GM18867 (cell line): ENCODE results near the gene INSYN1.
"Not testable (repeated sequence)": the region's sequence is repeated elsewhere in the genome, so short reads cannot be mapped to it uniquely, and the experiment has no call there.

ENCODE experiments used
- ATAC-seq: cut with Tn5 transposase; IDR thresholded peaks from one replicate; pipeline ENCODE4 v1.9.1; 2021; ENCODE audit warnings: mild to moderate bottlenecking, moderate library complexity; ENCODE audit not compliant: unreplicated experiment

INSYN1 gene

GRCh38 chr15:73753250-73754130 lies at the start of gene INSYN1:
Gene INSYN1, minus strand, starts transcription at chr15:73753351. Its CDS starts 2,221 bp downstream, at chr15:73751130.
- no peak for ATAC-seq

GRCh38 chr15:73802431-73803041 lies 49.4 kb upstream of the INSYN1 start:
- no peak for ATAC-seq

GRCh38 chr15:73800662-73801345 lies 47.7 kb upstream of the INSYN1 start:
- no peak for ATAC-seq

GRCh38 chr15:73799466-73799865 lies 46.3 kb upstream of the INSYN1 start:
- ATAC-seq = no peak

- ATAC-seq = no peak
Observed at GRCh38 chr15:73797366-73798158, 44.4 kb upstream of the INSYN1 start.

- no peak for ATAC-seq
Observed at GRCh38 chr15:73796331-73796831, 43.2 kb upstream of the INSYN1 start.

GRCh38 chr15:73794443-73795133 lies 41.4 kb upstream of the INSYN1 start:
- ATAC-seq = no peak

GRCh38 chr15:73792899-73793541 lies 39.9 kb upstream of the INSYN1 start:
- ATAC-seq = not testable (repeated sequence)

GRCh38 chr15:73792415-73792814 lies 39.3 kb upstream of the INSYN1 start:
- no peak for ATAC-seq

GRCh38 chr15:73789521-73790240 lies 36.5 kb upstream of the INSYN1 start:
- no peak for ATAC-seq

- ATAC-seq = no peak
Observed at GRCh38 chr15:73787621-73788020, 34.5 kb upstream of the INSYN1 start.

- no peak for ATAC-seq
Observed at GRCh38 chr15:73786538-73786937, 33.4 kb upstream of the INSYN1 start.

GRCh38 chr15:73785256-73786014 lies 32.3 kb upstream of the INSYN1 start:
- ATAC-seq = not testable (repeated sequence)

- no peak for ATAC-seq
Observed at GRCh38 chr15:73784291-73784690, 31.1 kb upstream of the INSYN1 start.

GRCh38 chr15:73782344-73782959 lies 29.3 kb upstream of the INSYN1 start:
- ATAC-seq = no peak

- ATAC-seq = no peak
Observed at GRCh38 chr15:73781038-73781925, 28.1 kb upstream of the INSYN1 start.

- ATAC-seq = no peak
Observed at GRCh38 chr15:73779974-73780373, 26.8 kb upstream of the INSYN1 start.
